Fibroblast of the aortic adventitia (primary cell): Measurements from ENCODE around the gene CUX1. TPM values are rescaled to one million over a fixed set of nuclear protein-coding genes. Genes with fewer than 3 reads are reported as not detected.
"Not testable (repeated sequence)": the region's sequence is repeated elsewhere in the genome, so short reads cannot be mapped to it uniquely, and the experiment has no call there.

Experiments used
- DNase-seq: peaks from one replicate; pipeline ENCODE4 v3.0.0-alpha.2; 2010; ENCODE audit warnings: low read depth
- H3K4me3 ChIP-seq: 2 replicates; pipeline ENCODE4 v1.5.1; 2011; ENCODE audit warnings: low read depth, mild to moderate bottlenecking, control low read depth, low read length, moderate library complexity
- CTCF ChIP-seq: IDR thresholded peaks from 2 replicates; pipeline ENCODE4 v1.5.1; 2011; ENCODE audit warnings: mild to moderate bottlenecking, low read length, control low read depth, inconsistent platforms; ENCODE audit not compliant: insufficient read depth
- total RNA-seq: library from RNA; depleted of rRNA; stranded (reverse); fragments of >200 nt; gene quantifications from 2 replicates; pipeline ENCODE4 v1.2.3, GENCODE V29; 2012; ENCODE audit warnings: low replicate concordance

CUX1 gene
- total RNA-seq, 1 donor = 44.2 TPM

- DNase-seq = no peak
- no peak for TF ChIP-seq CTCF
- H3K4me3 ChIP-seq = no peak overlapping the region
Measured at GRCh38 chr7:102018876-102019275, 201.4 kb downstream of the CUX1 start.

GRCh38 chr7:102019461-102019860 lies 202.0 kb downstream of the CUX1 start:
- no peak overlapping the region for H3K4me3 ChIP-seq
- DNase-seq = no peak
- no peak for TF ChIP-seq CTCF

- DNase-seq = no peak
- TF ChIP-seq CTCF = no peak
- no peak overlapping the region for H3K4me3 ChIP-seq
Measured at GRCh38 chr7:102021841-102022618, 204.6 kb downstream of the CUX1 start.

GRCh38 chr7:102024005-102024768 lies 206.8 kb downstream of the CUX1 start:
- no peak for TF ChIP-seq CTCF
- H3K4me3 ChIP-seq = no peak overlapping the region
- DNase-seq = no peak

GRCh38 chr7:102024769-102025391 lies 207.5 kb downstream of the CUX1 start:
- TF ChIP-seq CTCF = no peak
- no peak for DNase-seq
- H3K4me3 ChIP-seq = no peak overlapping the region

- not testable (repeated sequence) for H3K4me3 ChIP-seq, DNase-seq
Measured at GRCh38 chr7:102025777-102026176, 208.4 kb downstream of the CUX1 start.

- no peak for TF ChIP-seq CTCF
- DNase-seq = no peak
- H3K4me3 ChIP-seq = no peak overlapping the region
Measured at GRCh38 chr7:102028206-102028826, 210.9 kb downstream of the CUX1 start.
